Ishikawa (cell line): Measurements from ENCODE around the gene ABCB11.

Experiments
- EGR1 ChIP-seq: IDR thresholded peaks from 2 replicates; pipeline ENCODE4 v1.6.1; 2012
- EP300 ChIP-seq: IDR thresholded peaks from 2 replicates; pipeline ENCODE4 v1.6.1; 2012; ENCODE audit warnings: borderline replicate concordance
- FOXM1 ChIP-seq: IDR thresholded peaks from 2 replicates; pipeline ENCODE4 v1.6.1; 2012; ENCODE audit warnings: low read depth, borderline replicate concordance
- NFIC ChIP-seq: IDR thresholded peaks from 2 replicates; pipeline ENCODE4 v1.6.1; 2012
- TF ChIP-seq, protein P1 (sequence below): IDR thresholded peaks from 2 replicates; pipeline ENCODE4 v1.6.1; 2012; ENCODE audit warnings: low read depth, mild to moderate bottlenecking

DNA sequence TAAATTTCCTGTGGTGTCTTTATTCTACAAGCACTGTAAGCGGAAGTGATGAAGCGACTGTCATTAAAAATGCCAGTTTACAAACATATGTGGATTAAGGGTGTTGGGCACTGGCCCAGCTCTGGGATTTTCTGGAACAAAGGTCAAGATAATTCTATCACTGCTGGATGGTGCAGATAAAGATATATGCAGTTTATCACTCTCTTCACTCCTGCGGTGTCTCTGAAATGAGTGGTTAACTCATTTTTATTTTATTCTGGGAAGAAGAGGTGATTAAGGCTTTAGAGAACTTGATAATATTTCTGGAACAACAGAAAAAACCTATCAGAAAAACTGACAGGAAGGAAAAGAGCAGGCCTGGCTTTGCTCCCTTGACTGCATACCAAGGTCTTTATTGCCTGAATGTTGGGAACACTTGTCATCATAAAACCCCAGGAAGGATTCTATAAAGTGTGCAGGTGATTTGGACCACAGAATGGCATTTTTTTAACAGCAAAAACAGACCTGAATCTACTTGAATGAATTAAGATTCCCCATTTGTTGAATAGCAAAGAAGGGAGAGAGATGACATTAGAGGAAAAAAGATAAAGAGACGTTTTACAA lies 32.4 kb downstream of the ABCB11 start:
- TF ChIP-seq FOXM1 (no peak), EGR1 (no peak), EP300 (no peak), NFIC (no peak)
- TF ChIP-seq, protein P1, sequence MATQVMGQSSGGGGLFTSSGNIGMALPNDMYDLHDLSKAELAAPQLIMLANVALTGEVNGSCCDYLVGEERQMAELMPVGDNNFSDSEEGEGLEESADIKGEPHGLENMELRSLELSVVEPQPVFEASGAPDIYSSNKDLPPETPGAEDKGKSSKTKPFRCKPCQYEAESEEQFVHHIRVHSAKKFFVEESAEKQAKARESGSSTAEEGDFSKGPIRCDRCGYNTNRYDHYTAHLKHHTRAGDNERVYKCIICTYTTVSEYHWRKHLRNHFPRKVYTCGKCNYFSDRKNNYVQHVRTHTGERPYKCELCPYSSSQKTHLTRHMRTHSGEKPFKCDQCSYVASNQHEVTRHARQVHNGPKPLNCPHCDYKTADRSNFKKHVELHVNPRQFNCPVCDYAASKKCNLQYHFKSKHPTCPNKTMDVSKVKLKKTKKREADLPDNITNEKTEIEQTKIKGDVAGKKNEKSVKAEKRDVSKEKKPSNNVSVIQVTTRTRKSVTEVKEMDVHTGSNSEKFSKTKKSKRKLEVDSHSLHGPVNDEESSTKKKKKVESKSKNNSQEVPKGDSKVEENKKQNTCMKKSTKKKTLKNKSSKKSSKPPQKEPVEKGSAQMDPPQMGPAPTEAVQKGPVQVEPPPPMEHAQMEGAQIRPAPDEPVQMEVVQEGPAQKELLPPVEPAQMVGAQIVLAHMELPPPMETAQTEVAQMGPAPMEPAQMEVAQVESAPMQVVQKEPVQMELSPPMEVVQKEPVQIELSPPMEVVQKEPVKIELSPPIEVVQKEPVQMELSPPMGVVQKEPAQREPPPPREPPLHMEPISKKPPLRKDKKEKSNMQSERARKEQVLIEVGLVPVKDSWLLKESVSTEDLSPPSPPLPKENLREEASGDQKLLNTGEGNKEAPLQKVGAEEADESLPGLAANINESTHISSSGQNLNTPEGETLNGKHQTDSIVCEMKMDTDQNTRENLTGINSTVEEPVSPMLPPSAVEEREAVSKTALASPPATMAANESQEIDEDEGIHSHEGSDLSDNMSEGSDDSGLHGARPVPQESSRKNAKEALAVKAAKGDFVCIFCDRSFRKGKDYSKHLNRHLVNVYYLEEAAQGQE, result no peak
